GM10266 (cell line): ENCODE data around the gene IKBKE.

Experiments used
- DNase-seq: peaks from one replicate; pipeline ENCODE4 v3.0.0; 2012; ENCODE audit errors: extremely low spot score
- CTCF ChIP-seq: IDR thresholded peaks from 2 replicates; pipeline ENCODE4 v1.5.1; 2012; ENCODE audit warnings: mild to moderate bottlenecking, low read depth; ENCODE audit not compliant: control insufficient read depth, insufficient read depth; ENCODE audit errors: missing control alignments

IKBKE gene

GRCh38 chr1:206518743-206519142 lies 48.5 kb downstream of the IKBKE start:
- no peak for TF ChIP-seq CTCF

GRCh38 chr1:206521127-206521526 lies 50.9 kb downstream of the IKBKE start:
- TF ChIP-seq CTCF: no peak
- DNase-seq: no peak

More at GRCh38 chr1:206518743-206519142, 48.5 kb downstream of the IKBKE start:
- no peak for DNase-seq

GRCh38 chr1:206521694-206522402 lies 51.6 kb downstream of the IKBKE start:
- DNase-seq: no peak
- no peak for TF ChIP-seq CTCF

GRCh38 chr1:206524739-206525364 lies 54.6 kb downstream of the IKBKE start:
- no peak for TF ChIP-seq CTCF
- no peak for DNase-seq

GRCh38 chr1:206526064-206526911 lies 56.0 kb downstream of the IKBKE start:
- no peak for TF ChIP-seq CTCF

GRCh38 chr1:206529425-206529824 lies 59.1 kb downstream of the IKBKE start:
- DNase-seq: no peak
- TF ChIP-seq CTCF: no peak

More at GRCh38 chr1:206526064-206526911, 56.0 kb downstream of the IKBKE start:
- no peak for DNase-seq
